Endothelial cell of umbilical vein (primary cell): Measurements from ENCODE around the gene TTLL5. TPM values are rescaled to one million over a fixed set of nuclear protein-coding genes. Genes with fewer than 3 reads are reported as not detected.

Source experiments
- BruUV-seq: library from RNA; stranded (reverse); fragments of 400-500 nt; replicated peaks from 2 replicates; lab custom pipeline; 2021; lab: Mats Ljungman, UMichigan
- CTCF ChIA-PET: fragments of 300-600, 350-600 bp; sonication (Branson Sonifier 250); formaldehyde crosslinking; loops from one replicate; lab custom pipeline; 2021; ENCODE audit warnings: antibody characterized with exemption, inconsistent platforms; lab: Charles Lee
- POLR2A ChIA-PET: fragments of 300-600, 350-600 bp; sonication (Branson Sonifier 250); formaldehyde crosslinking; loops from one replicate; lab custom pipeline; 2021; ENCODE audit warnings: antibody characterized with exemption, inconsistent platforms; lab: Charles Lee
- DNase-seq: peaks from one replicate; pipeline ENCODE4 v3.0.0-alpha.2; 2011; ENCODE audit warnings: low read depth, low spot score
- FAIRE-seq: peaks from 2 replicates; lab custom pipeline; 2011; peaks lifted over from hg19 to GRCh38; lab: Jason Lieb, UNC
- H2AFZ ChIP-seq: 2 replicates; pipeline ENCODE4 v1.6.0; 2012; ENCODE audit warnings: low read depth, low read length, control low read depth, inconsistent platforms
- H3K27ac ChIP-seq: 2 replicates; pipeline ENCODE4 v1.5.1; 2011; ENCODE audit warnings: low read depth, mild to moderate bottlenecking, control low read depth, low read length, moderate library complexity; ENCODE audit not compliant: insufficient read depth
- H3K27me3 ChIP-seq, 2 experiments: 2 replicates each; pipeline versions ENCODE4 v1.6.0 to v1.6.1; 2011; ENCODE audit warnings: low read length in 2 of 2, mixed read lengths in 1 of 2; ENCODE audit not compliant: control insufficient read depth in 2 of 2, insufficient read depth in 2 of 2
- H3K36me3 ChIP-seq, 2 experiments: 2 replicates in 1 of 2; 3 replicates in 1 of 2; pipeline ENCODE4 v1.5.1; 2011; ENCODE audit warnings: low read length in 2 of 2, mild to moderate bottlenecking in 1 of 2, moderate library complexity in 1 of 2; ENCODE audit not compliant: control insufficient read depth in 2 of 2, insufficient read depth in 2 of 2; ENCODE audit errors: extremely low read depth in 1 of 2
- H3K4me1 ChIP-seq: 3 replicates; pipeline ENCODE4 v1.5.1; 2011; ENCODE audit warnings: mild to moderate bottlenecking, low read length; ENCODE audit not compliant: control insufficient read depth, insufficient read depth; ENCODE audit errors: extremely low read depth
- H3K4me2 ChIP-seq: 2 replicates; pipeline ENCODE4 v1.6.1; 2011; ENCODE audit warnings: low read length, control low read depth, mixed read lengths; ENCODE audit not compliant: insufficient read depth
- H3K4me3 ChIP-seq, 3 experiments: fragments of 200-600 bp in 1 of 3; sonication (generic), shearing (Covaris generic) in 1 of 3; replicated peaks in 1 of 3; 2 replicates each; pipeline ENCODE4 v1.5.1; 2011 to 2016; ENCODE audit warnings: control low read depth in 3 of 3, low read length in 3 of 3, mild to moderate bottlenecking in 2 of 3, inconsistent platforms in 1 of 3, low read depth in 1 of 3, moderate library complexity in 1 of 3; ENCODE audit not compliant: insufficient read depth in 1 of 3
- H3K79me2 ChIP-seq: 2 replicates; pipeline ENCODE4 v1.6.0; 2012; ENCODE audit warnings: low read length, inconsistent platforms; ENCODE audit not compliant: control insufficient read depth, insufficient read depth
- H3K9ac ChIP-seq: replicated peaks from 2 replicates; pipeline ENCODE3; 2011; ENCODE audit warnings: low read length, control low read depth; ENCODE audit not compliant: insufficient read depth; ENCODE audit errors: extremely low read depth
- H3K9me1 ChIP-seq: replicated peaks from 3 replicates; pipeline ENCODE4 v1.6.0; 2011; ENCODE audit warnings: mild to moderate bottlenecking, low read length; ENCODE audit not compliant: control insufficient read depth, insufficient read depth; ENCODE audit errors: extremely low read depth
- H3K9me3 ChIP-seq: replicated peaks from 2 replicates; pipeline ENCODE4 v1.5.1; 2012; ENCODE audit warnings: low read length, inconsistent platforms; ENCODE audit not compliant: control insufficient read depth, insufficient read depth
- H4K20me1 ChIP-seq: replicated peaks from 2 replicates; pipeline ENCODE3; 2011; ENCODE audit warnings: mild to moderate bottlenecking, low read length; ENCODE audit not compliant: control insufficient read depth, insufficient read depth; ENCODE audit errors: extremely low read depth
- CTCF ChIP-seq, 2 donors: IDR thresholded peaks; 1 replicate in 1 of 2; 2 replicates in 1 of 2; pipeline ENCODE4 v1.5.1; 2011; ENCODE audit warnings: low read length in 2 of 2, mild to moderate bottlenecking in 2 of 2, moderate library complexity in 2 of 2, control low read depth in 1 of 2, inconsistent platforms in 1 of 2, low read depth in 1 of 2; ENCODE audit not compliant: insufficient read depth in 1 of 2; ENCODE audit errors: extremely low read depth in 1 of 2
- EZH2 ChIP-seq: IDR thresholded peaks from 2 replicates; pipeline ENCODE4 v1.6.1; 2012; ENCODE audit warnings: borderline replicate concordance, low read depth, mild to moderate bottlenecking, moderate library complexity, low read length, inconsistent platforms; ENCODE audit not compliant: severe bottlenecking
- FOS ChIP-seq: IDR thresholded peaks from 2 replicates; pipeline ENCODE4 v1.6.1; 2011; ENCODE audit warnings: mild to moderate bottlenecking, low read length, moderate library complexity, borderline replicate concordance; ENCODE audit not compliant: insufficient read depth
- GATA2 ChIP-seq: IDR thresholded peaks from 2 replicates; pipeline ENCODE4 v1.7.0; 2011; ENCODE audit warnings: low read depth, mild to moderate bottlenecking, moderate library complexity, mixed read lengths, low read length; ENCODE audit not compliant: insufficient read length, insufficient read depth
- JUN ChIP-seq: IDR thresholded peaks from 2 replicates; pipeline ENCODE4 v1.6.1; 2011; ENCODE audit warnings: borderline replicate concordance, low read depth; ENCODE audit not compliant: insufficient read length, insufficient read depth
- MAX ChIP-seq: IDR thresholded peaks from 2 replicates; pipeline ENCODE4 v1.6.1; 2011; ENCODE audit not compliant: insufficient read depth, insufficient read length
- MYC ChIP-seq: IDR thresholded peaks from one replicate; pipeline ENCODE4 v1.6.1; 2011; ENCODE audit warnings: mild to moderate bottlenecking, low read depth, low read length
- POLR2A ChIP-seq: IDR thresholded peaks from 2 replicates; pipeline ENCODE4 v1.6.1; 2012; ENCODE audit warnings: low read depth, mild to moderate bottlenecking, control low read depth, low read length
- POLR2AphosphoS5 ChIP-seq: IDR thresholded peaks from 2 replicates; pipeline ENCODE4 v1.6.1; 2012; ENCODE audit warnings: low read depth, mild to moderate bottlenecking, control low read depth, low read length, moderate library complexity; ENCODE audit not compliant: insufficient read depth
- dilution Hi-C: fragments of 300-500 bp; cut with MboI; formaldehyde crosslinking; loops from one replicate; pipeline ENCODE4 v1.15.0; 2019; ENCODE audit warnings: low sequenced_read_pairs; ENCODE audit not compliant: extremely low pct_ligation_motif_present
- intact Hi-C: fragments of 100-400 bp; cut with micrococcal nuclease; formaldehyde crosslinking; loops from one replicate; pipeline ENCODE4 v1.10.0; 2022
- polyA plus RNA-seq, 4 experiments: library from polyadenylated mRNA; depleted of rRNA in 3 of 4; stranded (reverse) in 3 of 4; unstranded in 1 of 4; fragments of >200 nt; gene quantifications; 2 replicates each; pipeline versions ENCODE4 v1.2.1 to v1.2.3, GENCODE V29; 2011 to 2012; ENCODE audit warnings: missing spikeins in 1 of 4
- total RNA-seq: library from RNA; stranded (reverse); gene quantifications from 2 replicates; pipeline ENCODE4 v1.2.3, GENCODE V29; 2021

Gene TTLL5
- total and polyA plus RNA-seq, 2 donors (not counting 3 experiments of a cell fraction or from before 2014, with no cell fraction given), result 33.2 to 93.6 TPM

DNA sequence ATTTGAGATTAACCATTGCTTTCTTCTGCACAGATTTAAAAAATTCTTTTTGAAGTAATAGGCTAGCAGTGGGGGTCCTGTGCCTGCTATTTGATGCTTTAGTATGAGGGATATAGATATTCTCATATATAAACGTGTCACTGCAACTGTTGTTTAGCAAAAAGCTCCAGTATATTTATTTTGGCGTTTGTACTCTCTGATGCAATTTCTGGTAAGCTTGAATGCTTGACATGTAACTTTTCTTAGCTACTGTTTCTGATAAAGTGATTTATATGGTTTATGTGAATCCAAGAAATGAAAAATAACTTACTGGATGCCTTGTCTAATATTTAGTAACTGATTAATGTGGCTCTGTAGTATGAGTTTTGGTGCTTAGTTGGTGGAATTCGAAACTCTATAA, 77.1 kb downstream of the TTLL5 start:
- H3K9ac ChIP-seq, result no peak overlapping the region
- H4K20me1 ChIP-seq, result no peaks in the 10 kb centered on the region
- no TSS peak for BruUV-seq
- peak; percentile 19 for DNase-seq
- H3K9me3 ChIP-seq, result no peaks in the 10 kb centered on the region
- ChIA-PET POLR2A (no interaction called here), CTCF (interaction anchor here (0.6 to 2.2 kb wide), 8 partner anchors 9 to 360 kb away, joined by 3 to 11 read pairs (median 5); no protein-coding TSS in a partner anchor)
- no peaks in the 10 kb centered on the region for H3K4me1 ChIP-seq
- FAIRE-seq, result no peak
- H2AFZ ChIP-seq, result no peak overlapping the region
- dilution Hi-C loops (no loop called here), intact Hi-C loops (no loop called here)
- H3K27ac ChIP-seq, result no peak overlapping the region
- H3K9me1 ChIP-seq, result no peaks in the 10 kb centered on the region
- H3K27me3 ChIP-seq, result no peaks in the 10 kb centered on the region
- peaks cover 4 to 17% of the 10 kb centered on the region in 2 experiments for H3K36me3 ChIP-seq
- TF ChIP-seq POLR2AphosphoS5 (no peak), MYC (no peak), POLR2A (no peak), MAX (no peak), FOS (no peak), CTCF (IDR thresholded peaks at IDR 0.05; ENCODE audit: extremely low read depth in 1 of 2, insufficient read depth in 1 of 2, low read depth in 1 of 2, low read length in 2 of 2) (no peak)
- no peak overlapping the region for H3K4me2 ChIP-seq
- no peak overlapping the region for H3K4me3 ChIP-seq
- H3K79me2 ChIP-seq, result no peaks in the 10 kb centered on the region

GRCh38 chr14:75742867-75743266, 81.8 kb downstream of the TTLL5 start:
- no peak overlapping the region for H3K9ac ChIP-seq
- no peaks in the 10 kb centered on the region for H3K9me1 ChIP-seq
- H3K4me2 ChIP-seq, result no peak overlapping the region
- peaks cover 2 to 9% of the 10 kb centered on the region in 2 experiments for H3K36me3 ChIP-seq
- ChIA-PET POLR2A (no interaction called here), CTCF (interaction anchor here (1.0 kb wide), 1 partner anchor 164 kb away, joined by 4 read pairs; no protein-coding TSS in a partner anchor)
- no peaks in the 10 kb centered on the region for H3K27me3 ChIP-seq
- TF ChIP-seq GATA2, result no peak
- no peak for TF ChIP-seq JUN
- TF ChIP-seq POLR2A, result no peak
- no peak for TF ChIP-seq MAX
- TF ChIP-seq FOS, result no peak
- no peak for TF ChIP-seq EZH2
- TF ChIP-seq MYC, result no peak
- TF ChIP-seq POLR2AphosphoS5, result no peak
- no peak for TF ChIP-seq CTCF (IDR thresholded peaks at IDR 0.05; ENCODE audit: extremely low read depth in 1 of 2, insufficient read depth in 1 of 2, low read depth in 1 of 2, low read length in 2 of 2)
- no peaks in the 10 kb centered on the region for H4K20me1 ChIP-seq
- dilution Hi-C loops (no loop called here), intact Hi-C loops (no loop called here)
- no peaks in the 10 kb centered on the region for H3K79me2 ChIP-seq
- H2AFZ ChIP-seq, result no peak overlapping the region
- DNase-seq (peak; percentile 32), FAIRE-seq (no peak)
- no peak overlapping the region for H3K4me3 ChIP-seq
- no TSS peak for BruUV-seq
- H3K9me3 ChIP-seq, result no peaks in the 10 kb centered on the region
- H3K4me1 ChIP-seq, result no peaks in the 10 kb centered on the region
- H3K27ac ChIP-seq, result no peak overlapping the region
